Activated T-cell treated with anti-CD3 and anti-CD28 coated beads, Interleukin-2, amount 50 U/mL, for 24 hours (primary cell): Measurements from ENCODE around the gene BICDL2.
A peak's percentile ranks its signal among the peaks of the same experiment; 100 is the strongest.
"Not testable (repeated sequence)": the region's sequence is repeated elsewhere in the genome, so short reads cannot be mapped to it uniquely, and the experiment has no call there.

Experiments used
- DNase-seq: peaks from one replicate; pipeline ENCODE4 v3.0.0-alpha.2; 2020
- H3K27ac Mint-ChIP-seq: 2 replicates; pipeline ENCODE4 v1.8.0; 2020; ENCODE audit warnings: mild to moderate bottlenecking, mixed read lengths
- H3K27me3 Mint-ChIP-seq: 2 replicates; pipeline ENCODE4 v1.8.0; 2020; ENCODE audit warnings: mixed read lengths
- H3K36me3 Mint-ChIP-seq: 2 replicates; pipeline ENCODE4 v1.8.0; 2020; ENCODE audit warnings: low read depth, mixed read lengths
- H3K4me1 Mint-ChIP-seq: 2 replicates; pipeline ENCODE4 v1.8.0; 2020; ENCODE audit warnings: low read depth, mixed read lengths
- H3K4me3 Mint-ChIP-seq: 2 replicates; pipeline ENCODE4 v1.8.0; 2020; ENCODE audit warnings: mild to moderate bottlenecking, moderate library complexity, mixed read lengths
- H3K9me3 Mint-ChIP-seq: 2 replicates; pipeline ENCODE4 v1.8.0; 2020; ENCODE audit warnings: mixed read lengths

BICDL2 gene

GRCh38 chr16:3036726-3037315 lies at the start of gene BICDL2:
BICDL2 (minus strand) TSS chr16:3036944; CDS start chr16:3035496, 1,448 bp downstream.
- no peaks in the 10 kb centered on the region for H3K9me3 Mint-ChIP-seq
- no peaks in the 10 kb centered on the region for H3K36me3 Mint-ChIP-seq
- no peak within 1 kb of the TSS for H3K27ac Mint-ChIP-seq
- no peak for DNase-seq
- peaks cover 11% of the 10 kb centered on the region for H3K4me1 Mint-ChIP-seq
- H3K27me3 Mint-ChIP-seq, result peaks cover 90% of the 10 kb centered on the region
- H3K4me3 Mint-ChIP-seq, result no peak within 1 kb of the TSS

GRCh38 chr16:3085868-3086595 lies 49.3 kb upstream of the BICDL2 start:
- Mint-ChIP-seq H3K4me3 (peak overlapping the region; percentile 71), H3K27ac (peak overlapping the region; percentile 79), H3K27me3 (no peaks in the 10 kb centered on the region), H3K9me3 (peaks cover 2% of the 10 kb centered on the region), H3K36me3 (peaks cover 5% of the 10 kb centered on the region), H3K4me1 (peaks cover 57% of the 10 kb centered on the region)
- no peak for DNase-seq

GRCh38 chr16:3084969-3085670 lies 48.4 kb upstream of the BICDL2 start:
- DNase-seq, result no peak
- H3K27me3 Mint-ChIP-seq, result no peaks in the 10 kb centered on the region
- H3K4me1 Mint-ChIP-seq, result peaks cover 60% of the 10 kb centered on the region
- peak overlapping the region; percentile 6 for H3K27ac Mint-ChIP-seq
- H3K4me3 Mint-ChIP-seq, result no peak overlapping the region
- H3K36me3 Mint-ChIP-seq, result peaks cover 10% of the 10 kb centered on the region
- peaks cover 6% of the 10 kb centered on the region for H3K9me3 Mint-ChIP-seq

GRCh38 chr16:3084491-3084890 lies 47.7 kb upstream of the BICDL2 start:
- Mint-ChIP-seq H3K9me3 (peaks cover 11% of the 10 kb centered on the region), H3K4me1 (peaks cover 67% of the 10 kb centered on the region), H3K36me3 (peaks cover 16% of the 10 kb centered on the region), H3K27me3 (no peaks in the 10 kb centered on the region), H3K27ac (peak overlapping the region; percentile 6), H3K4me3 (no peak overlapping the region)
- no peak for DNase-seq

GRCh38 chr16:3083408-3083807 lies 46.7 kb upstream of the BICDL2 start:
- Mint-ChIP-seq H3K36me3 (peaks cover 23% of the 10 kb centered on the region), H3K4me1 (peaks cover 70% of the 10 kb centered on the region), H3K9me3 (peaks cover 14% of the 10 kb centered on the region)
- not testable (repeated sequence) for DNase-seq, H3K27me3 Mint-ChIP-seq, H3K4me3 Mint-ChIP-seq, H3K27ac Mint-ChIP-seq

- H3K4me3 Mint-ChIP-seq, H3K27ac Mint-ChIP-seq, DNase-seq, H3K27me3 Mint-ChIP-seq: not testable (repeated sequence)
- H3K36me3 Mint-ChIP-seq, result peaks cover 36% of the 10 kb centered on the region
- peaks cover 17% of the 10 kb centered on the region for H3K9me3 Mint-ChIP-seq
- peaks cover 69% of the 10 kb centered on the region for H3K4me1 Mint-ChIP-seq
Measured at GRCh38 chr16:3081957-3082356, 45.2 kb upstream of the BICDL2 start.

GRCh38 chr16:3080024-3080423 lies 43.3 kb upstream of the BICDL2 start:
- Mint-ChIP-seq H3K4me1 (peaks cover 74% of the 10 kb centered on the region), H3K27me3 (no peaks in the 10 kb centered on the region), H3K9me3 (peaks cover 17% of the 10 kb centered on the region), H3K36me3 (peaks cover 46% of the 10 kb centered on the region), H3K27ac (peak overlapping the region; percentile 58), H3K4me3 (no peak overlapping the region)
- DNase-seq, result no peak

- no peak for DNase-seq
- Mint-ChIP-seq H3K27me3 (no peaks in the 10 kb centered on the region), H3K36me3 (peaks cover 43% of the 10 kb centered on the region), H3K27ac (peak overlapping the region; percentile 97), H3K4me1 (peaks cover 81% of the 10 kb centered on the region), H3K4me3 (peak overlapping the region; percentile 75), H3K9me3 (peaks cover 17% of the 10 kb centered on the region)
Measured at GRCh38 chr16:3076577-3076976, 39.8 kb upstream of the BICDL2 start.

- not testable (repeated sequence) for H3K27me3 Mint-ChIP-seq, DNase-seq
- Mint-ChIP-seq H3K4me3 (peak overlapping the region; percentile 75), H3K36me3 (peaks cover 40% of the 10 kb centered on the region), H3K27ac (peak overlapping the region; percentile 97), H3K9me3 (peaks cover 14% of the 10 kb centered on the region), H3K4me1 (peaks cover 82% of the 10 kb centered on the region)
Measured at GRCh38 chr16:3075946-3076345, 39.2 kb upstream of the BICDL2 start.

GRCh38 chr16:3075523-3075915 lies 38.8 kb upstream of the BICDL2 start:
- Mint-ChIP-seq H3K4me3 (peak overlapping the region; percentile 75), H3K4me1 (peaks cover 83% of the 10 kb centered on the region), H3K27ac (peak overlapping the region; percentile 97), H3K27me3 (no peaks in the 10 kb centered on the region), H3K9me3 (peaks cover 11% of the 10 kb centered on the region), H3K36me3 (peaks cover 37% of the 10 kb centered on the region)
- peak; percentile 62 for DNase-seq

GRCh38 chr16:3074860-3075522 lies 38.2 kb upstream of the BICDL2 start:
- peak; percentile 80 for DNase-seq

GRCh38 chr16:3073448-3073847 lies 36.7 kb upstream of the BICDL2 start:
- DNase-seq, result no peak
- Mint-ChIP-seq H3K27me3 (no peaks in the 10 kb centered on the region), H3K36me3 (peaks cover 44% of the 10 kb centered on the region), H3K4me1 (peaks cover 88% of the 10 kb centered on the region), H3K4me3 (no peak overlapping the region), H3K27ac (peak overlapping the region; percentile 97), H3K9me3 (peaks cover 3% of the 10 kb centered on the region)

More at GRCh38 chr16:3074860-3075522, 38.2 kb upstream of the BICDL2 start:
- peak overlapping the region; percentile 75 for H3K4me3 Mint-ChIP-seq
- H3K4me1 Mint-ChIP-seq, result peaks cover 86% of the 10 kb centered on the region
- no peaks in the 10 kb centered on the region for H3K27me3 Mint-ChIP-seq
- peak overlapping the region; percentile 97 for H3K27ac Mint-ChIP-seq
- peaks cover 10% of the 10 kb centered on the region for H3K9me3 Mint-ChIP-seq
- peaks cover 40% of the 10 kb centered on the region for H3K36me3 Mint-ChIP-seq

- peaks cover 46% of the 10 kb centered on the region for H3K36me3 Mint-ChIP-seq
- H3K4me1 Mint-ChIP-seq, result peaks cover 88% of the 10 kb centered on the region
- H3K27ac Mint-ChIP-seq, result peak overlapping the region; percentile 97
- not testable (repeated sequence) for H3K9me3 Mint-ChIP-seq, H3K4me3 Mint-ChIP-seq, H3K27me3 Mint-ChIP-seq
- DNase-seq, result peak; percentile 56
Measured at GRCh38 chr16:3072576-3073263, 36.0 kb upstream of the BICDL2 start.

- not testable (repeated sequence) for H3K9me3 Mint-ChIP-seq, H3K27me3 Mint-ChIP-seq, H3K4me3 Mint-ChIP-seq
- Mint-ChIP-seq H3K36me3 (peaks cover 46% of the 10 kb centered on the region), H3K27ac (peak overlapping the region; percentile 76), H3K4me1 (peaks cover 88% of the 10 kb centered on the region)
- peak; percentile 61 for DNase-seq
Measured at GRCh38 chr16:3072148-3072547, 35.4 kb upstream of the BICDL2 start.
